ENCODE results near the gene PTPRT.
"Not testable (repeated sequence)": the region's sequence is repeated elsewhere in the genome, so short reads cannot be mapped to it uniquely, and the experiment has no call there.

The PTPRT gene

DNA sequence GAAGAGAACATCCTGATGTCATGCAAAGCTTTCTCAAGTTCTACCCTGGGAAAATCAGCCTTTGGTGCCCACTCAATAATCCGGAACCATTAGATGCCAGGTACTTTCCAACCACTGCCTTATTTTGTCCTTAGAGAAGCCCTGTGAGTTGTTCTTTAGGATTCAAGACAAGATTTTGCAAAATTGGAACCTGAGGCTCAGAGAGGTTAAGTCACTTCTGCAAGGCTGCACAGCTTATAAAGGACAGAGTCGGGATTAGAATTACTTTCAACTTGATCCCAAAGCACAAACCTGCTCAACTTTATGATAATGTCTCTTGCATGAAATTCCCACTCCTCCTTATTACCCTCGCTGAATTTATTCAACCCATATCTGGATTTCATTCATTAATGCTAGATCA lies 287.2 kb downstream of the PTPRT start:
- H3K4me3 ChIP-seq (ENCODE audit: low read depth, low read length) = no peak overlapping the region
- no peak for TF ChIP-seq CTCF (IDR thresholded peaks at IDR 0.05; ENCODE audit: borderline replicate concordance, insufficient read depth, low read depth, low read length)

DNA sequence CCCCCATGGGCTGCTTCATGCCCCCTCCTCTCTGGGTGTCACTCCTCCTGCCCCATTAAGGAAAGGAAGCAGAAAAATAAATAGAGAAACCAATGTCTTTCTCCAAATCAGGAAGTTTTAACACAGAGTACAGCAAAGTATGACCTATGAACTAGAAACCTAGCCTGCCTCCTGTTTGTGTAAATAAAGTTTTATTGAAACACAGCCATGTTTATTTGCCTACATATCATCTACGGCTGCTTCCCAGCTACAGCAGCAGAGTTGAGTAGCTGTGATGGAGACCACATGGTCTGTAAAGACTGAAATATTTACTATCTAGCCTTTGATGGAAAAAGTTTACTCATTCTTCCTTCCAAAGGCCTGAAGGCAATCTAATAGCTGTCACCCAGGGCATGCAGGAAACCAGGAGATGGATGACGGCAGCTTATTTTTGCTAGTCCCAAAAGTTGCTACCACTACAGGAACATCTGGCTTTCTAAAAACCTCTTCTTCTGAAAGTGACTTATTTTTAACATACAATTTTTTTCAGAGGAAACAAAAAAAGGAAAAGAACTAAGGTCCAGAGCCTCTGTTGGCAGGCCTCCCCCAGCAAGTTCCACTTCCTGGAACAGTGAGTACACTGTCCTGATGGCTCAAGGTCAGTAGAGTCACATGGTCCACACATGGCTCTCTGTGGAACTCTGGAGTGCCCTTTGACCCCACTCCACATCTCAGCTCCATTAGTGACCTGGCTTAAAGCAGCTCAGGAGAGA lies 287.8 kb downstream of the PTPRT start:
- no peak overlapping the region for H3K4me3 ChIP-seq (ENCODE audit: low read depth, low read length)
- TF ChIP-seq CTCF (IDR thresholded peaks at IDR 0.05; ENCODE audit: borderline replicate concordance, insufficient read depth, low read depth, low read length) = no peak

DNA sequence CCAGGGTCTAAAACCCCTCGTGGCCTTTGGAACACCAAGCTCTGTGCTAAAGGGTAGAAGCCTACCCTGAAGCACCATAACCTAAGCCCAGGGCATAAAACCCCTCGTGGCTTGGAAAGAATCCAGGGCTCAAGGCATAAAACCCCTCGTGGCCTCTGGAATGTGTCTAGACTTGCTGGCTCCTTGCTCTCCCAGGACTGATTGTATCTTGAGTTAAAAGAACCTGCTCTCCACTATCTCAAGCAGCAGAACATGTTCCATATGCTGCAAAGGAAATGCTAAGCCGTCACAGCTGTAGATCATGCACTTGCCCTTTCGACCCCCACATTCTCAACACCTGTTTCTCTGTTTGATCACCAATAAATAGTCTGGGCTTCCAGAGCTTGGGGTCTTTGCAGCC lies 288.9 kb downstream of the PTPRT start:
- H3K4me3 ChIP-seq (ENCODE audit: low read depth, low read length) = not testable (repeated sequence)

DNA sequence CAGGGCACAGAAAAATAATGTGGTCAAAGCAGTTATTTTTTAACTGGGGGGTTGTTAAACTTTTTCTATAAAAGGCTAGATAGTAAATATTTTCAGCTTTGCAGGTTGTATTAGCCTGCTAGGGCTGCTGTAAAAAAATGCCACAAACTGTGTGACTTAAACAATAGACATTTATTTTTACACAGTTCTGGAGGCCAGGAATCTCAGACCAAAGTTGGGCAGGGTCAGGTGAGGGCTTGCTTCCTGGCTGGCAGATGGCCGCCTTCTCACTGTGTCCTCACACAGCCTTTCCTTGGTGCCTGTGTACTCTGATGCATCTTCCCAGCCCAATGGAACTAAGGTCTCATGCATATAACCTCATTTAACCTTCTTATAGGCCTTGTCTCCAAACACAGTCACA lies 294.7 kb downstream of the PTPRT start:
- no peak for TF ChIP-seq CTCF (IDR thresholded peaks at IDR 0.05; ENCODE audit: borderline replicate concordance, insufficient read depth, low read depth, low read length)
- H3K4me3 ChIP-seq (ENCODE audit: low read depth, low read length) = no peak overlapping the region

GRCh38 chr20:42894483-42894882 lies 295.2 kb downstream of the PTPRT start:
- no peak overlapping the region for H3K4me3 ChIP-seq (ENCODE audit: low read depth, low read length)
- TF ChIP-seq CTCF (IDR thresholded peaks at IDR 0.05; ENCODE audit: borderline replicate concordance, insufficient read depth, low read depth, low read length) = no peak

DNA sequence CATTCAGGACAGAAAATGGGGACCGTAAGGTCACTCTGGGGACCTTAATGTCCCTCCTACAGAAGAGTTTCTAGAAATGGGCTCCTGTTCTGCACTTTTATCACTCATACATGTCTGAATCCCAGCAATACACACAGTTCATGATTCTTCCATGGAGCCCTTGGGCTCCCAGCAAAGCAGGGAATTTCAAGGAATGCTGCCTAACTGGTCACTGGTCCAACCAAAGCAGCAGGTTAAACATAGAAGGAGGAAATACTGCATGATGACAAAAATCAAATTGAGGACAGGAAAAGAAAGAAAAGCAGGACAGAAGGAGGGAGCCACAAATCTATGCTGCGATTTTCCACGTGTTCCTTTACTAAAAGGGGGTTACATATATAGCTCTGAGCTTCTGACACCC lies 300.2 kb downstream of the PTPRT start:
- no peak overlapping the region for H3K4me3 ChIP-seq (ENCODE audit: low read depth, low read length)
- no peak for TF ChIP-seq CTCF (IDR thresholded peaks at IDR 0.05; ENCODE audit: borderline replicate concordance, insufficient read depth, low read depth, low read length)

DNA sequence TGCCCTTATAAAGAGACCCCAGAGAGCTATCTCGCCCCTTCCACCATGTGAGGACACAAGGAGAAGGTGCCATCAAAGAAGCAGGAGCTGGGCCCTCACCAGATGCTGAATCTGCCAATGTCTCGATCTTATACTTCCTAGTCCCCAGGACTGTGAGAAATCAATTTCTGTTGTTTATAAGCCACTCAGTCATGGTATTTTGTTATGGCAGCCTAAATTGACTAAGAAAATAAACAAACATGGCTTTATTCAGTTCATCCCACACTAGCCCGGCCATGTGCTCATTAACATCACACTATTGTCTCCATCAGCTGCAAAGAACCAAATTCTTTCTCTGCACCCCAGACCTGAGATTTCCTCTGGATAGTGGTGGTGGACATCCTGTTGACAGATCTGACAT lies 302.4 kb downstream of the PTPRT start:
- TF ChIP-seq CTCF (IDR thresholded peaks at IDR 0.05; ENCODE audit: borderline replicate concordance, insufficient read depth, low read depth, low read length) = no peak
- no peak overlapping the region for H3K4me3 ChIP-seq (ENCODE audit: low read depth, low read length)

Data from GM12875 (cell line).